ENCODE results near the gene ECSCR. TPM values are rescaled to one million over a fixed set of nuclear protein-coding genes. Genes with fewer than 3 reads are reported as not detected.

Gene ECSCR
- total and polyA plus RNA-seq, 2 donors (not counting 1 experiment from before 2014, with no cell fraction given): not detected

- no peaks in the 10 kb centered on the region for H3K27me3 ChIP-seq (replicated peaks in 1 of 4; ENCODE audit: control extremely low read depth in 1 of 4, control insufficient read depth in 3 of 4, insufficient read depth in 4 of 4, low read length in 3 of 4)
- intact Hi-C loops (cut with micrococcal nuclease): loop anchor here (5.0 to 10.0 kb wide), 4 partner anchors 110 to 942 kb away; partner anchors contain the start of gene EGR1
- POLR2A ChIA-PET: interaction anchor here (1.0 to 1.6 kb wide), 2 partner anchors 14 to 32 kb away, joined by 3 to 6 read pairs; partner anchors contain the start of gene DNAJC18
- no peaks in the 10 kb centered on the region for H3K36me3 ChIP-seq (replicated peaks in 1 of 2; ENCODE audit: control extremely low read depth in 1 of 2, control insufficient read depth in 1 of 2, extremely low read depth in 1 of 2, insufficient read depth in 2 of 2, low read length in 1 of 2)
- Mint-ChIP-seq H3K4me1 (peaks cover 45% of the 10 kb centered on the region), H3K27ac (peak overlapping the region; percentile 64), H3K9me3 (ENCODE audit: insufficient read depth) (no peaks in the 10 kb centered on the region), H3K4me3 (no peak overlapping the region), H3K27me3 (no peaks in the 10 kb centered on the region)
- H3K79me2 ChIP-seq (ENCODE audit: control insufficient read depth, insufficient read depth, low read length): peaks cover 8% of the 10 kb centered on the region
- H3K27ac ChIP-seq (ENCODE audit: low read length in 2 of 2): peak overlapping the region; percentile 50 to 78
- H2AFZ ChIP-seq (ENCODE audit: insufficient read depth, low read depth, low read length, poor library complexity, severe bottlenecking): peak overlapping the region; percentile 8
- peak overlapping the region; percentile 26 for H3K9ac ChIP-seq (ENCODE audit: low read length)
- H3K4me3 ChIP-seq (ENCODE audit: control extremely low read depth in 1 of 5, extremely low read depth in 1 of 5, insufficient read depth in 1 of 5, low read depth in 2 of 5, low read length in 4 of 5): no peak overlapping the region
- no peak for ATAC-seq (ENCODE audit: low read depth)
- DNase-seq: no peak
- WGBS (ENCODE audit: insufficient coverage): 100% methylated on average over 2 of the region's 2 CpGs
- H3K4me1 ChIP-seq (ENCODE audit: control insufficient read depth in 2 of 2, insufficient read depth in 2 of 2, low read length in 2 of 2): peaks cover 33 to 41% of the 10 kb centered on the region in 2 donors
- no peaks in the 10 kb centered on the region for H3K9me3 ChIP-seq (ENCODE audit: control extremely low read depth in 1 of 3, control insufficient read depth in 2 of 3, insufficient read depth in 1 of 3, low read length in 2 of 3)
- peak overlapping the region; percentile 60 for H3K4me2 ChIP-seq (replicated peaks; ENCODE audit: low read depth, low read length, poor library complexity, severe bottlenecking)
- CTCF ChIA-PET: interaction anchor here (0.6 to 7.3 kb wide), 7 partner anchors 11 to 111 kb away, joined by 3 to 43 read pairs (median 5); partner anchors contain the start of gene PAIP2
- H4K20me1 ChIP-seq (ENCODE audit: control insufficient read depth, insufficient read depth, low read length, poor library complexity, severe bottlenecking): no peaks in the 10 kb centered on the region
- no peak for TF ChIP-seq EZH2 (IDR thresholded peaks at IDR 0.05; ENCODE audit: borderline replicate concordance, insufficient read depth, low read depth, low read length, poor library complexity, severe bottlenecking)
- TF ChIP-seq CTCF (IDR thresholded peaks at IDR 0.05): no peak
Measured at GRCh38 chr5:139406963-139407362, 55.6 kb downstream of the ECSCR start.

- H3K27me3 Mint-ChIP-seq: no peaks in the 10 kb centered on the region
- peak overlapping the region; percentile 95 for H3K4me3 Mint-ChIP-seq
- no peaks in the 10 kb centered on the region for H3K27me3 ChIP-seq (replicated peaks in 1 of 4; ENCODE audit: control extremely low read depth in 1 of 4, control insufficient read depth in 3 of 4, insufficient read depth in 4 of 4, low read length in 3 of 4)
- peaks cover 43% of the 10 kb centered on the region for H3K4me1 Mint-ChIP-seq
- H3K9me3 ChIP-seq (ENCODE audit: control extremely low read depth in 1 of 3, control insufficient read depth in 2 of 3, insufficient read depth in 1 of 3, low read length in 2 of 3): no peaks in the 10 kb centered on the region
- H3K4me1 ChIP-seq (ENCODE audit: control insufficient read depth in 2 of 2, insufficient read depth in 2 of 2, low read length in 2 of 2): peaks cover 33 to 41% of the 10 kb centered on the region in 2 donors
- H3K79me2 ChIP-seq (ENCODE audit: control insufficient read depth, insufficient read depth, low read length): peaks cover 8% of the 10 kb centered on the region
- TF ChIP-seq CTCF (IDR thresholded peaks at IDR 0.05): no peak
- TF ChIP-seq EZH2 (IDR thresholded peaks at IDR 0.05; ENCODE audit: borderline replicate concordance, insufficient read depth, low read depth, low read length, poor library complexity, severe bottlenecking): no peak
- H3K36me3 ChIP-seq (replicated peaks in 1 of 2; ENCODE audit: control extremely low read depth in 1 of 2, control insufficient read depth in 1 of 2, extremely low read depth in 1 of 2, insufficient read depth in 2 of 2, low read length in 1 of 2): no peaks in the 10 kb centered on the region
- ATAC-seq (ENCODE audit: low read depth): no peak
- H3K4me3 ChIP-seq (ENCODE audit: control extremely low read depth in 1 of 5, extremely low read depth in 1 of 5, insufficient read depth in 1 of 5, low read depth in 2 of 5, low read length in 4 of 5): peak overlapping the region; percentile 50 to 73 (median 68)
- no peak for DNase-seq
- no peaks in the 10 kb centered on the region for H3K9me3 Mint-ChIP-seq (ENCODE audit: insufficient read depth)
- H3K4me2 ChIP-seq (replicated peaks; ENCODE audit: low read depth, low read length, poor library complexity, severe bottlenecking): peak overlapping the region; percentile 74
- 90% methylated on average over 2 of the region's 5 CpGs for WGBS (ENCODE audit: insufficient coverage)
- H2AFZ ChIP-seq (ENCODE audit: insufficient read depth, low read depth, low read length, poor library complexity, severe bottlenecking): peak overlapping the region; percentile 75
- ChIA-PET CTCF (interaction anchor here (1.0 to 2.9 kb wide), 8 partner anchors 10 to 116 kb away, joined by 3 to 9 read pairs (median 6); partner anchors contain the start of genes DNAJC18, PAIP2 and PROB1), POLR2A (interaction anchor here (0.5 to 2.0 kb wide), 8 partner anchors 15 to 246 kb away, joined by 3 to 8 read pairs (median 4); partner anchors contain the start of genes CXXC5, DNAJC18, MATR3 and MZB1)
- H4K20me1 ChIP-seq (ENCODE audit: control insufficient read depth, insufficient read depth, low read length, poor library complexity, severe bottlenecking): no peaks in the 10 kb centered on the region
- peak overlapping the region; percentile 38 for H3K9ac ChIP-seq (ENCODE audit: low read length)
- peak overlapping the region; percentile 85 to 86 for H3K27ac ChIP-seq (ENCODE audit: low read length in 2 of 2)
- intact Hi-C loops (cut with micrococcal nuclease): loop anchor here (1.0 to 10.0 kb wide), 10 partner anchors 10 to 940 kb away; partner anchors contain the start of genes DNAJC18, EGR1, MATR3 and MZB1
- H3K27ac Mint-ChIP-seq: peak overlapping the region; percentile 97
Measured at GRCh38 chr5:139404484-139404840, 58.1 kb downstream of the ECSCR start.

All from B cell (primary cell).